Measurements from ENCODE around the gene LVRN.

Gene LVRN

GRCh38 chr5:115985802-115986757, 23.8 kb downstream of the LVRN start:
- TF ChIP-seq GATA2 (IDR thresholded peaks at IDR 0.05; ENCODE audit: low read depth, low read length) (no peak), GATA3 (IDR thresholded peaks at IDR 0.05; ENCODE audit: low read depth, low read length) (no peak)

GRCh38 chr5:115988002-115988401, 25.7 kb downstream of the LVRN start:
- TF ChIP-seq GATA3 (IDR thresholded peaks at IDR 0.05; ENCODE audit: low read depth, low read length) (no peak), GATA2 (IDR thresholded peaks at IDR 0.05; ENCODE audit: low read depth, low read length) (no peak)

- TF ChIP-seq GATA3 (IDR thresholded peaks at IDR 0.05; ENCODE audit: low read depth, low read length) (no peak), GATA2 (IDR thresholded peaks at IDR 0.05; ENCODE audit: low read depth, low read length) (no peak)
Measured at GRCh38 chr5:115992848-115993350, 30.6 kb downstream of the LVRN start.

GRCh38 chr5:115995351-115995750, 33.1 kb downstream of the LVRN start:
- TF ChIP-seq GATA2 (IDR thresholded peaks at IDR 0.05; ENCODE audit: low read depth, low read length) = no peak
- TF ChIP-seq GATA3 (IDR thresholded peaks at IDR 0.05; ENCODE audit: low read depth, low read length) = no peak

- no peak for TF ChIP-seq GATA3 (IDR thresholded peaks at IDR 0.05; ENCODE audit: low read depth, low read length)
- TF ChIP-seq GATA2 (IDR thresholded peaks at IDR 0.05; ENCODE audit: low read depth, low read length) = no peak
Measured at GRCh38 chr5:116002116-116002906, 40.0 kb downstream of the LVRN start.

GRCh38 chr5:116004248-116004647, 42.0 kb downstream of the LVRN start:
- TF ChIP-seq GATA3 (IDR thresholded peaks at IDR 0.05; ENCODE audit: low read depth, low read length) (no peak), GATA2 (IDR thresholded peaks at IDR 0.05; ENCODE audit: low read depth, low read length) (no peak)

- TF ChIP-seq GATA2 (IDR thresholded peaks at IDR 0.05; ENCODE audit: low read depth, low read length) (no peak), GATA3 (IDR thresholded peaks at IDR 0.05; ENCODE audit: low read depth, low read length) (no peak)
Measured at GRCh38 chr5:116009806-116010205, 47.5 kb downstream of the LVRN start.

- TF ChIP-seq GATA3 (IDR thresholded peaks at IDR 0.05; ENCODE audit: low read depth, low read length) = no peak
- no peak for TF ChIP-seq GATA2 (IDR thresholded peaks at IDR 0.05; ENCODE audit: low read depth, low read length)
Measured at GRCh38 chr5:116011046-116011445, 48.8 kb downstream of the LVRN start.

- TF ChIP-seq GATA2 (IDR thresholded peaks at IDR 0.05; ENCODE audit: low read depth, low read length) (no peak), GATA3 (IDR thresholded peaks at IDR 0.05; ENCODE audit: low read depth, low read length) (no peak)
Measured at GRCh38 chr5:116013207-116013785, 51.0 kb downstream of the LVRN start.

- TF ChIP-seq GATA3 (IDR thresholded peaks at IDR 0.05; ENCODE audit: low read depth, low read length) = no peak
- no peak for TF ChIP-seq GATA2 (IDR thresholded peaks at IDR 0.05; ENCODE audit: low read depth, low read length)
Measured at GRCh38 chr5:116013936-116014335, 51.7 kb downstream of the LVRN start.

- no peak for TF ChIP-seq GATA3 (IDR thresholded peaks at IDR 0.05; ENCODE audit: low read depth, low read length)
- TF ChIP-seq GATA2 (IDR thresholded peaks at IDR 0.05; ENCODE audit: low read depth, low read length) = no peak
Measured at GRCh38 chr5:116023619-116024018, 61.3 kb downstream of the LVRN start.

GRCh38 chr5:116025866-116026265, 63.6 kb downstream of the LVRN start:
- no peak for TF ChIP-seq GATA2 (IDR thresholded peaks at IDR 0.05; ENCODE audit: low read depth, low read length)
- TF ChIP-seq GATA3 (IDR thresholded peaks at IDR 0.05; ENCODE audit: low read depth, low read length) = no peak

- TF ChIP-seq GATA3 (IDR thresholded peaks at IDR 0.05; ENCODE audit: low read depth, low read length) (no peak), GATA2 (IDR thresholded peaks at IDR 0.05; ENCODE audit: low read depth, low read length) (no peak)
Measured at GRCh38 chr5:116032094-116032517, 69.8 kb downstream of the LVRN start, which contains the start of gene ARL14EPL. Gene ARL14EPL, plus strand, starts transcription at chr5:116032472. Its CDS starts 18,994 bp downstream, at chr5:116051466.

GRCh38 chr5:116032991-116033390, 70.7 kb downstream of the LVRN start:
- TF ChIP-seq GATA2 (IDR thresholded peaks at IDR 0.05; ENCODE audit: low read depth, low read length) (no peak), GATA3 (IDR thresholded peaks at IDR 0.05; ENCODE audit: low read depth, low read length) (no peak)

Measured in SH-SY5Y (cell line).